Adipocyte (in vitro differentiated cells): ENCODE results near the gene EVC2.

Experiments
- DNase-seq: peaks from one replicate; pipeline ENCODE4 v3.0.0-alpha.2; 2015; ENCODE audit warnings: low read depth
- H3K27me3 ChIP-seq: replicated peaks from 2 replicates; pipeline ENCODE4 v1.7.0; 2013; ENCODE audit warnings: mild to moderate bottlenecking, low read length, moderate library complexity; ENCODE audit not compliant: control insufficient read depth, insufficient read depth
- H3K36me3 ChIP-seq: 2 replicates; pipeline ENCODE4 v1.7.0; 2013; ENCODE audit warnings: low read length, mild to moderate bottlenecking, moderate library complexity; ENCODE audit not compliant: control insufficient read depth, insufficient read depth, severe bottlenecking
- H3K4me1 ChIP-seq: 2 replicates; pipeline ENCODE4 v1.7.0; 2013; ENCODE audit warnings: mild to moderate bottlenecking, low read length, moderate library complexity; ENCODE audit not compliant: control insufficient read depth, insufficient read depth
- H3K4me3 ChIP-seq: 2 replicates; pipeline ENCODE4 v1.7.0; 2013; ENCODE audit warnings: mild to moderate bottlenecking, low read length, moderate library complexity
- H3K9ac ChIP-seq: 2 replicates; pipeline ENCODE4 v1.7.0; 2013; ENCODE audit warnings: mild to moderate bottlenecking, low read length, moderate library complexity
- H3K9me3 ChIP-seq: 2 replicates; pipeline ENCODE4 v1.7.0; 2013; ENCODE audit warnings: mild to moderate bottlenecking, low read length, moderate library complexity; ENCODE audit not compliant: control insufficient read depth

Gene EVC2

DNA sequence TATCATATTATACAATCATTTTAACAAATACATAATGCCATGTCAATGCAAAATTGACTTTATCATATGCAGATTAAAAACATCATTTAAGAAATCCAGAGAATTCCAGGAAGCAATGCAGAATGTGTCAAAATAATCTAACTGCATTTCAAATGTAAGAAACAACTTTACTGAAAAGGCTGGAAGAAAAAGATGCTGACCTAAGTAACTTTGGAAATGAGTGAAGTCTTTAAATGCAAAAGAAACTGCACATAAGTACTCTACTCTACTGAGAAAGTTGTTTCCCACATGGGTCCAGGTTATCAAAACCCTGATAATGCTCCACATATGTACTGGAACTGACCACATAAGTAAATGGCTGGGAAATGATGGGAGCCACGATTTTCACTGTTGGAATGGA lies 149.9 kb downstream of the EVC2 start:
- no peak overlapping the region for H3K9ac ChIP-seq
- no peak for DNase-seq
- no peaks in the 10 kb centered on the region for H3K27me3 ChIP-seq
- no peaks in the 10 kb centered on the region for H3K9me3 ChIP-seq
- H3K4me1 ChIP-seq, result no peaks in the 10 kb centered on the region
- H3K4me3 ChIP-seq, result no peak overlapping the region
- H3K36me3 ChIP-seq, result peaks cover 71% of the 10 kb centered on the region

DNA sequence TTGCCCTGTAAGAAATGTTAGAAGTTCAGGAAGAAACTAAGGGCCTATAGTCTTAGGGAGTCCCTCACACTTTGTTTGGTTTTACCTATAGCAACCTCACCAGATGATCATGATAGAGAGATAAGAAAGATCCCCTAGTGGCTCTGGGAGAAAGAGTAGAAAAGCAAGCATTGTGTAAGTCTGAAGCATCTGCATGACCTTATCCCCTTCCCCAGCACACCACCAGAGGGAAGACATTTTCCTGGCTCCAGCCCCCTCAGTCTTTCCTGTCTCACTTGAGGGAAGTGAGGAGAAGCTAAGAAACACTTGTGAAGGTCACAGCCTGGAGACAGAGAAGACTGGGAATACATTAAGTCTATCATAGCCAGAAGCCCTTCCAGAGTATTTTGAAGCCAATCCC lies 154.0 kb downstream of the EVC2 start:
- peaks cover 41% of the 10 kb centered on the region for H3K36me3 ChIP-seq
- H3K4me1 ChIP-seq, result no peaks in the 10 kb centered on the region
- no peak for DNase-seq
- no peak overlapping the region for H3K9ac ChIP-seq
- no peaks in the 10 kb centered on the region for H3K27me3 ChIP-seq
- H3K9me3 ChIP-seq, result no peaks in the 10 kb centered on the region
- H3K4me3 ChIP-seq, result no peak overlapping the region

DNA sequence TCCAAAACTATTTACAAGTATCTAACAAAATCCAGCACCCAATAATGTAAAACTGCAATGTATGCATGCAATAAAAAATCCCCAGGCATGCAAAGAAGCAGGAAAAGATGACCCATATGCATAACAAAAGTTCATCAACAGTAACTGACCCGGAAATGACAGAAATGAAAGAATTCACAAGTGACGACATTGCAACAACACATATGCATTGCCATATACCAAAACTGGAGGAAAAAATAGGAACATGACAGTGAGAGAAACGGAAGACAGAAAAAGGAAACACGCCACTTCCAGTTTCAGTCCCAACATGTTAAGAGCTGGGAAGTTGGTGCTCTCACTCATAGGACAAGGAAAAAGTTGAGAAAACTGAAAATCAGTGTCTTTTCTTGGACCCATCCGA lies 154.6 kb downstream of the EVC2 start:
- H3K9ac ChIP-seq, result no peak overlapping the region

DNA sequence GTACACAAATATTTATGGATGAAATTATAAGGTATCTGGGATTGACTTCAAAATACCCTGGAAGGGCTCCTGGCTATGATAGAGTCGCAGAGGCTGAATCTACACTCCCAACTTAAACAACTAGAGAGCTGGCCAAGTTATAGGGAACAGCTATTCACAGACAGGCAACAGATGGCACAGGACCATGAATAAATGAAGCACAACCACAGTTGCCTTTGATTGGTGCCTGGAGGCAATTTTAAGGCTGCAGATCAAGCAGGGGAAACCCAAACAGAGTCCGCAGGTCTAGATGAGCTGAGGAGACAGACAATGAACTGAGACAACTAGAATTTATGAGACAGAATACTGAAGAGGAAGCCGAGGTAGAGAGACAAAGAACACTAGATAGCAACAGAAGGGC lies 155.9 kb downstream of the EVC2 start:
- no peaks in the 10 kb centered on the region for H3K9me3 ChIP-seq
- H3K27me3 ChIP-seq, result no peaks in the 10 kb centered on the region
- no peak overlapping the region for H3K9ac ChIP-seq
- no peak overlapping the region for H3K4me3 ChIP-seq
- peaks cover 32% of the 10 kb centered on the region for H3K36me3 ChIP-seq
- no peaks in the 10 kb centered on the region for H3K4me1 ChIP-seq
- DNase-seq, result no peak

More for the DNA sequence above, 154.6 kb downstream of the EVC2 start:
- no peaks in the 10 kb centered on the region for H3K27me3 ChIP-seq
- no peak for DNase-seq
- no peak overlapping the region for H3K4me3 ChIP-seq
- no peaks in the 10 kb centered on the region for H3K4me1 ChIP-seq
- peaks cover 39% of the 10 kb centered on the region for H3K36me3 ChIP-seq
- H3K9me3 ChIP-seq, result no peaks in the 10 kb centered on the region

DNA sequence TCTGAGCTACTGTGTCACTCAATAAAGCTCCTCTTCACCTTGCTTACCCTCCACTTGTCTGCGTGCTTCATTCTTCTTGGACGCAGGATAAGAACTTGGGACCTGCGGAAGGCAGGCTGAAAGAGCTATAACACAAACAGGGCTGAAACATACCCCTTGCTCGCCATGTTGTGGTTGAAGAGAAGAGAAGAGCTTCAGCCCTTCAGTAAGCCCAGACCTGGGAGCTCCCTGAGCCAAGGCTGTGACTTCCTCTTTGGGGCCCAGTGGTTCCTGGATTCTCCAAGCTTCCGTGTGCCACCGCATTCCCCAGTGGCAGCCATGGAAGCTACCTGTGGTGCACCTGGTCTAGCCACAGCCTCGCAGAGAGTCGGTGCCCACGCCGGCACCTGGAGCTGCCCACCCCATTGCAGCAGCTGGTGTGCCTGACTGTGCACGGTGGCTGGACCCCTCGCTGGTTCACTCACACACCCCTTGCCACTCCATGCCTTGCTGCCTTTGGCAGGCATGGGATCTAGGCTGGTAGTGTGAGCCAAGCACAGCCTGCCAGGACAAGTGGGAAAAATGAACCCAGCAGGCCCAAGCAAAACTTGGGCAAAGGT lies 160.6 kb downstream of the EVC2 start:
- H3K36me3 ChIP-seq, result peaks cover 15% of the 10 kb centered on the region
- H3K4me1 ChIP-seq, result no peaks in the 10 kb centered on the region
- H3K9ac ChIP-seq, result no peak overlapping the region
- no peak for DNase-seq
- H3K4me3 ChIP-seq, result no peak overlapping the region
- no peaks in the 10 kb centered on the region for H3K9me3 ChIP-seq
- H3K27me3 ChIP-seq, result no peaks in the 10 kb centered on the region

DNA sequence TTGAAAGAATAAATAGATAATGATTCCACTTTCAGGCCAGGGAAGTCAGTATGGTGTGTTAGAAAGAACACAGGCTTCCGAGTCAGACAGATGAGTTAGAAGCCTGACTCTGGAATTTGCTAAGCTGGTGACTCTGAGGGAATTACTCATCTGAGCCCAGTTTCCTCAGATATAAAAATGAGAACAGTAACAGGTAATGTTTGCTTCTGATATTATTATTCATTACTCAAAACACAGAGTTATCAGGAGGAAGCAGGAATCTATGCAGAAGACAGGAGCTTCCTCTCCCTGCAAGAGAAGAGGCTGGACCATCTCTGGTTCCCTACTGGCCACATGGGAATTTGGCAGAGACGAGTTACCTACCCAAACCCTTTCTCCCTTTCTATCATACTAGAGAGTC lies 163.1 kb downstream of the EVC2 start:
- no peaks in the 10 kb centered on the region for H3K4me1 ChIP-seq
- H3K9ac ChIP-seq, result no peak overlapping the region
- H3K9me3 ChIP-seq, result no peaks in the 10 kb centered on the region
- H3K27me3 ChIP-seq, result no peaks in the 10 kb centered on the region
- peaks cover 20% of the 10 kb centered on the region for H3K36me3 ChIP-seq
- no peak overlapping the region for H3K4me3 ChIP-seq
- no peak for DNase-seq

DNA sequence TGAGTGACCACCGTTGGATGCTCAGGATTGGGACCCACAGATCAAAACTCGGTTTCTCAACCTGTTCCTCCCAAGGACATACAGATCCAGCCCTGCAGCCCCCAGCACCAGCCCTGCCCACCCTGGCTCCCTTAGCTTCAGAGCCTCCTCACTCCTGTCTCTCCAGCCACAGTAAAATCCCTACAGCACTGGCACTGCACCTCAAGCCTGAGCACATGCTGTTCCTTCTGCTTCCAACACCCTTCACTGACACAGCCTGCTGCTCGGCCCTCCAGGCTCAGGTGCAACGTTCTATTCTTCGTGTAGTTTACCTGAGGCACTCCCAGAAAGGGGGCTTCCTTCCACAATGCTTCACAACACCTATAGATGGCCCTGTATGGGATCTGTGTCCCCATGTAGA lies 163.6 kb downstream of the EVC2 start:
- Histone ChIP-seq H3K9ac (no peak overlapping the region), H3K4me3 (no peak overlapping the region), H3K4me1 (no peaks in the 10 kb centered on the region), H3K27me3 (no peaks in the 10 kb centered on the region), H3K9me3 (no peaks in the 10 kb centered on the region), H3K36me3 (peaks cover 18% of the 10 kb centered on the region)
- DNase-seq, result no peak

DNA sequence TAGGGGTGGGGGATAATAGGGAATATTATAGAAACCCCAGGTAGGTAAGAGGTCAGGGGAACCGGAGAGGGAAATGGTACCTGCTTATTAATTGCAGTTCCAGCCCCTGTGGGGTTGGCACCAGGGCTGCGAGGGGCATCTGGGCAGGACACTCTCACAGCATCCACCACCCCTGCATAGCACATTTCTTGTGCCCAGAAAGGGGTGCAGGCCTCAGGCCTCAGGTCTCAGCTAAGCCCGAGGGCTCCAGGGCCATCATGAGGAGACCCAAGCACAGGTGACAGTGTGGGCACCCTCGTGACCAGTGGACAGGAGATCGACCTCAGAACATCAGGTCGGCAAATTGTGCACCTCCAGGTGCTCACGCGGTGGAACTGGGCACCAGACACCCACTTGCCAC lies 164.7 kb downstream of the EVC2 start:
- Histone ChIP-seq H3K4me3 (no peak overlapping the region), H3K36me3 (peaks cover 10% of the 10 kb centered on the region), H3K4me1 (no peaks in the 10 kb centered on the region), H3K9ac (no peak overlapping the region), H3K9me3 (no peaks in the 10 kb centered on the region), H3K27me3 (no peaks in the 10 kb centered on the region)
- no peak for DNase-seq

DNA sequence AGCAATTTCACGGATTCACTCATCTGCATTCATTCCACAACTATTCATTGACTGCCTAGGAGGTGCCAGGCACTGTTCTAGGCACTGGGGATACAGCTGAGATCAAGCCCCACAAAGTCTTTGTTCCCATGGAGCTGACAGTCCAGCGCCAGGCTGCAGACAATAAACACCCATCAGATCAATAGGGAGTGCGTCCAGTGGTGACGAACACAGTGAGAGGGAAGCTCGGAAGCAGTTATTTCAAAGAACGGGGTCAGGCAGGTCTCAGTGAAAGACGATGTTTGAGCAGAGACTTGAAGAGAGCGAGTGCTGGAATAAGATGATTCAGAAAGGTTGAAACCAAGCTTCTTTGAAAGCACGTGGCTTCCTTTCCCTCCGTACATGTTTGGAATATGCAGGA lies 167.2 kb downstream of the EVC2 start:
- no peak for DNase-seq
- Histone ChIP-seq H3K9me3 (no peaks in the 10 kb centered on the region), H3K4me3 (no peak overlapping the region), H3K27me3 (no peaks in the 10 kb centered on the region), H3K9ac (no peak overlapping the region), H3K36me3 (peaks cover 5% of the 10 kb centered on the region), H3K4me1 (no peaks in the 10 kb centered on the region)

DNA sequence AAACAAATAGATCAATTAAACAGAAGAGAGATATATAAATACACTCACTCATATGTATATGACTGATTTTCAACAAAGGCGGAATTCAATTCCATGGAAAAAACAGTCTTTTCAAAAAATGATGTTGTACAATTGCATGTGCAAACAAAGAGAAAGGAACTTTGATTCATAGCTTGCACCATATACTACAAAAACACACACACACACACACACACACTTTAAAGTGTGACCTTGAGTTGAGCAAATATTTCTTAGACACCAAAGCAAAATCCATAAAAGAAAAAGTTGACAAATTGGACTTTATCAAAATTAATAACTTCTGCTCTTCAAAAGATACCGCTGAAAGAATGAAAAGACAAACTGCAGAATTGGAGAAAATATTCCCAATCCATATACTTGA lies 168.8 kb downstream of the EVC2 start:
- Histone ChIP-seq H3K4me1 (no peaks in the 10 kb centered on the region), H3K9me3 (no peaks in the 10 kb centered on the region), H3K4me3 (no peak overlapping the region), H3K27me3 (no peaks in the 10 kb centered on the region), H3K36me3 (peaks cover 5% of the 10 kb centered on the region), H3K9ac (no peak overlapping the region)
- no peak for DNase-seq

DNA sequence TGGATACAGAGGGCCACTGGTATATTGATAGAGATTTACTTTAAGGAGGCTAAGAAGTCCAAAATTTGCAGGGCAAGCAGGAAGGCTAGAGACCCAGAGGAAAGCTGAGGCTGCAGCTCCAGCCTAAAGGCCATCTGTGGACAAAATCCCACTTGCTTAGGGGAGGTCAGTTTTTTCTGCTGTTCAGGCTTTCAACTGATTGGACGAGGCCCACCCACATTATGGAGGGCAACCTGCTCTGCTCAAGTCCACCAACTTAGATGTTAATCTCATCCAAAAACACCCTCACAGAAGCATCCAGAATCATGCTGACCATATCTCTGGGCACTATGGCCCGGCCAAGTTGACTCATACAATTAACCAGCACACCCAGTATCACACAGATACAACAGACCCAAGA lies 176.3 kb downstream of the EVC2 start:
- Histone ChIP-seq H3K4me1 (no peaks in the 10 kb centered on the region), H3K9ac (no peak overlapping the region)
- DNase-seq, result no peak

DNA sequence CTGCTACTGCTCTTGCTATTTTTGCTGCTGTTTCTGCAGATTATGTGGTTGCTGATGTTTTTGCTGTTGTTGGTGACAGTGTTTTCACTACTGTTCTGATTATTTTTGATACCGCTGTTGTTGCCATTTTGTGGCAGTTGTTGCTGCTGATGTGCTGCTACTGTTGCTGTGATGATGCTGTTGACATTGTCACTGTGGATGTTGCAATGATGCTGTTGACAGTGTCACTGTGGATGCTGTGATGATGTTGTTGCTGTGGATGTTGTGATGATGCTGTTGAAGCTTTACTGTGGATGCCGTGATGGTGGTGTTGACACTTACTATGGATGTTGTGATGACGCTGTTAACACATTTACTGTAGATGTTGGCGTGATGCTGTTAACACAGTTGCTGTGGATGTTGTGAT lies 180.3 kb downstream of the EVC2 start:
- H3K4me3 ChIP-seq, result no peak overlapping the region
- DNase-seq, result no peak

More for the DNA sequence above, 176.3 kb downstream of the EVC2 start:
- Histone ChIP-seq H3K9me3 (no peaks in the 10 kb centered on the region), H3K4me3 (no peak overlapping the region), H3K36me3 (peaks cover 48% of the 10 kb centered on the region), H3K27me3 (no peaks in the 10 kb centered on the region)

More for the DNA sequence above, 180.3 kb downstream of the EVC2 start:
- no peaks in the 10 kb centered on the region for H3K4me1 ChIP-seq
- no peak overlapping the region for H3K9ac ChIP-seq
- H3K36me3 ChIP-seq, result peaks cover 38% of the 10 kb centered on the region
- H3K9me3 ChIP-seq, result no peaks in the 10 kb centered on the region
- no peaks in the 10 kb centered on the region for H3K27me3 ChIP-seq
